ENCODE data around the gene TCEANC2. TPM values are rescaled to one million over a fixed set of nuclear protein-coding genes. Genes with fewer than 3 reads are reported as not detected.
"Not testable (repeated sequence)": the region's sequence is repeated elsewhere in the genome, so short reads cannot be mapped to it uniquely, and the experiment has no call there.

The TCEANC2 gene
- total RNA-seq, 1 experiment from 2014 or later: 5.3 TPM

GRCh38 chr1:54017979-54018378 is 35.4 kb upstream of the TCEANC2 start, which contains the start of gene LDLRAD1:
TSS of gene LDLRAD1 (minus strand) at chr1:54018186. CDS start at chr1:54018112, 74 bp downstream.
- Histone ChIP-seq H3K9me3 (ENCODE audit: low read length) (no peaks in the 10 kb centered on the region), H2AFZ (ENCODE audit: low read length) (no peak within 1 kb of the TSS), H3K4me2 (ENCODE audit: low read depth, low read length, poor library complexity, severe bottlenecking) (no peak within 1 kb of the TSS), H3K4me1 (ENCODE audit: low read length) (no peaks in the 10 kb centered on the region), H3K27ac (ENCODE audit: low read length) (no peak within 1 kb of the TSS), H3K27me3 (ENCODE audit: low read length) (no peaks in the 10 kb centered on the region), H3K4me3 (ENCODE audit: low read length) (no peak within 1 kb of the TSS), H3K36me3 (ENCODE audit: insufficient read depth, low read length) (no peaks in the 10 kb centered on the region), H3K9ac (ENCODE audit: low read length) (no peak within 1 kb of the TSS), H4K20me1 (ENCODE audit: insufficient read depth, low read depth, low read length) (no peaks in the 10 kb centered on the region), H3K9me2 (replicated peaks; ENCODE audit: insufficient read depth, low read length) (no peaks in the 10 kb centered on the region), H3K79me2 (ENCODE audit: low read length) (no peaks in the 10 kb centered on the region)
- DNase-seq: no peak

- Histone ChIP-seq H3K9me2 (replicated peaks; ENCODE audit: insufficient read depth, low read length) (no peaks in the 10 kb centered on the region), H3K27me3 (ENCODE audit: low read length) (no peaks in the 10 kb centered on the region), H3K4me3 (ENCODE audit: low read length) (no peak overlapping the region), H4K20me1 (ENCODE audit: insufficient read depth, low read depth, low read length) (no peaks in the 10 kb centered on the region), H3K9me3 (ENCODE audit: low read length) (no peaks in the 10 kb centered on the region), H3K4me2 (ENCODE audit: low read depth, low read length, poor library complexity, severe bottlenecking) (no peak overlapping the region), H3K4me1 (ENCODE audit: low read length) (no peaks in the 10 kb centered on the region), H3K79me2 (ENCODE audit: low read length) (no peaks in the 10 kb centered on the region), H3K27ac (ENCODE audit: low read length) (no peak overlapping the region), H3K9ac (ENCODE audit: low read length) (no peak overlapping the region), H2AFZ (ENCODE audit: low read length) (no peak overlapping the region), H3K36me3 (ENCODE audit: insufficient read depth, low read length) (no peaks in the 10 kb centered on the region)
- DNase-seq: no peak
These were observed 34.8 kb upstream of the TCEANC2 start for GRCh38 chr1:54018635-54019034.

- DNase-seq; H3K9me2 ChIP-seq (replicated peaks; ENCODE audit: insufficient read depth, low read length); H3K4me3 ChIP-seq (ENCODE audit: low read length); H3K9ac ChIP-seq (ENCODE audit: low read length); H3K79me2 ChIP-seq (ENCODE audit: low read length); H2AFZ ChIP-seq (ENCODE audit: low read length); H3K27ac ChIP-seq (ENCODE audit: low read length); H3K4me2 ChIP-seq (ENCODE audit: low read depth, low read length, poor library complexity, severe bottlenecking); H3K36me3 ChIP-seq (ENCODE audit: insufficient read depth, low read length); H4K20me1 ChIP-seq (ENCODE audit: insufficient read depth, low read depth, low read length); H3K4me1 ChIP-seq (ENCODE audit: low read length); H3K9me3 ChIP-seq (ENCODE audit: low read length); H3K27me3 ChIP-seq (ENCODE audit: low read length): not testable (repeated sequence)
These were observed 33.7 kb upstream of the TCEANC2 start for GRCh38 chr1:54019562-54020176.

- H3K4me3 ChIP-seq (ENCODE audit: low read length): no peak overlapping the region
- H3K9ac ChIP-seq (ENCODE audit: low read length): no peak overlapping the region
- DNase-seq: no peak
- no peak overlapping the region for H2AFZ ChIP-seq (ENCODE audit: low read length)
- no peaks in the 10 kb centered on the region for H3K9me3 ChIP-seq (ENCODE audit: low read length)
- no peak overlapping the region for H3K27ac ChIP-seq (ENCODE audit: low read length)
- H3K9me2 ChIP-seq (replicated peaks; ENCODE audit: insufficient read depth, low read length): no peaks in the 10 kb centered on the region
- no peak overlapping the region for H3K4me2 ChIP-seq (ENCODE audit: low read depth, low read length, poor library complexity, severe bottlenecking)
- peaks cover 3% of the 10 kb centered on the region; the same call in 1 of the 2 replicates for H3K4me1 ChIP-seq (ENCODE audit: low read length)
- H3K27me3 ChIP-seq (ENCODE audit: low read length): no peaks in the 10 kb centered on the region
- H3K79me2 ChIP-seq (ENCODE audit: low read length): no peaks in the 10 kb centered on the region
- H4K20me1 ChIP-seq (ENCODE audit: insufficient read depth, low read depth, low read length): no peaks in the 10 kb centered on the region
- no peaks in the 10 kb centered on the region for H3K36me3 ChIP-seq (ENCODE audit: insufficient read depth, low read length)
These were observed 29.1 kb upstream of the TCEANC2 start for GRCh38 chr1:54024358-54024757.

GRCh38 chr1:54024811-54025210 is 28.6 kb upstream of the TCEANC2 start:
- not testable (repeated sequence) for H4K20me1 ChIP-seq (ENCODE audit: insufficient read depth, low read depth, low read length); H3K4me1 ChIP-seq (ENCODE audit: low read length); H3K9ac ChIP-seq (ENCODE audit: low read length); H3K4me2 ChIP-seq (ENCODE audit: low read depth, low read length, poor library complexity, severe bottlenecking); H3K36me3 ChIP-seq (ENCODE audit: insufficient read depth, low read length); H2AFZ ChIP-seq (ENCODE audit: low read length); H3K4me3 ChIP-seq (ENCODE audit: low read length); H3K27me3 ChIP-seq (ENCODE audit: low read length); H3K79me2 ChIP-seq (ENCODE audit: low read length); DNase-seq; H3K9me3 ChIP-seq (ENCODE audit: low read length); H3K27ac ChIP-seq (ENCODE audit: low read length); H3K9me2 ChIP-seq (replicated peaks; ENCODE audit: insufficient read depth, low read length)

- no peaks in the 10 kb centered on the region for H3K27me3 ChIP-seq (ENCODE audit: low read length)
- no peak overlapping the region for H3K4me3 ChIP-seq (ENCODE audit: low read length)
- no peak overlapping the region for H3K27ac ChIP-seq (ENCODE audit: low read length)
- H3K36me3 ChIP-seq (ENCODE audit: insufficient read depth, low read length): peaks cover 5% of the 10 kb centered on the region; the same call in 1 of the 2 replicates
- peaks cover 12% of the 10 kb centered on the region for H3K4me1 ChIP-seq (ENCODE audit: low read length)
- H3K79me2 ChIP-seq (ENCODE audit: low read length): no peaks in the 10 kb centered on the region
- H3K9ac ChIP-seq (ENCODE audit: low read length): no peak overlapping the region
- H3K9me3 ChIP-seq (ENCODE audit: low read length): no peaks in the 10 kb centered on the region
- H3K9me2 ChIP-seq (replicated peaks; ENCODE audit: insufficient read depth, low read length): no peaks in the 10 kb centered on the region
- no peaks in the 10 kb centered on the region for H4K20me1 ChIP-seq (ENCODE audit: insufficient read depth, low read depth, low read length)
- no peak overlapping the region for H3K4me2 ChIP-seq (ENCODE audit: low read depth, low read length, poor library complexity, severe bottlenecking)
- DNase-seq: no peak
- H2AFZ ChIP-seq (ENCODE audit: low read length): no peak overlapping the region
These were observed 25.6 kb upstream of the TCEANC2 start for GRCh38 chr1:54027848-54028247.

- no peak overlapping the region for H3K27ac ChIP-seq (ENCODE audit: low read length)
- H3K9me3 ChIP-seq (ENCODE audit: low read length): no peaks in the 10 kb centered on the region
- no peaks in the 10 kb centered on the region for H3K79me2 ChIP-seq (ENCODE audit: low read length)
- H4K20me1 ChIP-seq (ENCODE audit: insufficient read depth, low read depth, low read length): no peaks in the 10 kb centered on the region
- no peak overlapping the region for H3K9ac ChIP-seq (ENCODE audit: low read length)
- no peak for DNase-seq
- no peaks in the 10 kb centered on the region for H3K27me3 ChIP-seq (ENCODE audit: low read length)
- H3K4me3 ChIP-seq (ENCODE audit: low read length): no peak overlapping the region
- H2AFZ ChIP-seq (ENCODE audit: low read length): no peak overlapping the region
- H3K9me2 ChIP-seq (replicated peaks; ENCODE audit: insufficient read depth, low read length): no peaks in the 10 kb centered on the region
- peaks cover 5% of the 10 kb centered on the region; the same call in 1 of the 2 replicates for H3K36me3 ChIP-seq (ENCODE audit: insufficient read depth, low read length)
- H3K4me1 ChIP-seq (ENCODE audit: low read length): peaks cover 12% of the 10 kb centered on the region
- H3K4me2 ChIP-seq (ENCODE audit: low read depth, low read length, poor library complexity, severe bottlenecking): no peak overlapping the region
These were observed 24.8 kb upstream of the TCEANC2 start for GRCh38 chr1:54028306-54029251.

- no peak overlapping the region for H3K4me3 ChIP-seq (ENCODE audit: low read length)
- H3K4me2 ChIP-seq (ENCODE audit: low read depth, low read length, poor library complexity, severe bottlenecking): no peak overlapping the region
- H3K27me3 ChIP-seq (ENCODE audit: low read length): no peaks in the 10 kb centered on the region
- H4K20me1 ChIP-seq (ENCODE audit: insufficient read depth, low read depth, low read length): no peaks in the 10 kb centered on the region
- H2AFZ ChIP-seq (ENCODE audit: low read length): no peak overlapping the region
- H3K27ac ChIP-seq (ENCODE audit: low read length): no peak overlapping the region
- no peaks in the 10 kb centered on the region for H3K4me1 ChIP-seq (ENCODE audit: low read length)
- no peak overlapping the region for H3K9ac ChIP-seq (ENCODE audit: low read length)
- peaks cover 39% of the 10 kb centered on the region for H3K36me3 ChIP-seq (ENCODE audit: insufficient read depth, low read length)
- DNase-seq: no peak
- H3K9me2 ChIP-seq (replicated peaks; ENCODE audit: insufficient read depth, low read length): no peaks in the 10 kb centered on the region
- no peaks in the 10 kb centered on the region; the same call in 1 of the 2 replicates for H3K79me2 ChIP-seq (ENCODE audit: low read length)
- H3K9me3 ChIP-seq (ENCODE audit: low read length): no peaks in the 10 kb centered on the region
These were observed 15.9 kb upstream of the TCEANC2 start for GRCh38 chr1:54037476-54037875.
